ENCODE results near the gene MBD3. TPM values are rescaled to one million over a fixed set of nuclear protein-coding genes. Genes with fewer than 3 reads are reported as not detected.

MBD3 gene
- total and polyA plus RNA-seq, 2 experiments from 2014 or later, result 27.6 to 118 TPM

DNA sequence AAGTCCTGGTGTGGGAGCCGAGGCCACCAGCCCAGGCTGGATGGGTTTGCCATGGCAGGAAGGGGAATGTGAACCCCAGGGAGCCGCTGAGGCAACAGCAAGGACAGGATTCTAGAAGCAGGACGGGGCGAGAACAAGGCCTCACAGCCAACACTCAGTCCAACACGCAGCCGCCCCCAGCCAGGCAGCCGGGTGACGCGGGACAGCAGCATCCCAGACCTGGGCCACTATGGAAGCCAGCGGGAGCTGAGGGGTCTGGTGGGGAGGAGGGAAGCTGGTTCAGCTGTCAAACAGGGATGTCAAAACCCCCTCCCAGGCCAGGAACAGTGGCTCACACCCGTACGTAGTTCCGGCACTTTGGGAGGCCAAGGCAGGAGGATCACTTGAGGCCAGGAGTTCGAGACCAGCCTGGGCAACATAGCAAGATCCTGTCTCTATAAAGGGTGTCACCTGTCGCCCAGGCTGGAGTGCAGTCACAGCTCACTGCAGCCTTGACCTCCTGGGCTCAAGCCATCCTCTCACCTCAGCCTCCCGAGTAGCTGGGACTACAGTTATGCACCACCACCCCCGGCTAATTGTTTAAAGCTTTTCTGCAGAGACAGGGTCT lies 31.3 kb downstream of the MBD3 start (continued):
- TF ChIP-seq, protein P1, sequence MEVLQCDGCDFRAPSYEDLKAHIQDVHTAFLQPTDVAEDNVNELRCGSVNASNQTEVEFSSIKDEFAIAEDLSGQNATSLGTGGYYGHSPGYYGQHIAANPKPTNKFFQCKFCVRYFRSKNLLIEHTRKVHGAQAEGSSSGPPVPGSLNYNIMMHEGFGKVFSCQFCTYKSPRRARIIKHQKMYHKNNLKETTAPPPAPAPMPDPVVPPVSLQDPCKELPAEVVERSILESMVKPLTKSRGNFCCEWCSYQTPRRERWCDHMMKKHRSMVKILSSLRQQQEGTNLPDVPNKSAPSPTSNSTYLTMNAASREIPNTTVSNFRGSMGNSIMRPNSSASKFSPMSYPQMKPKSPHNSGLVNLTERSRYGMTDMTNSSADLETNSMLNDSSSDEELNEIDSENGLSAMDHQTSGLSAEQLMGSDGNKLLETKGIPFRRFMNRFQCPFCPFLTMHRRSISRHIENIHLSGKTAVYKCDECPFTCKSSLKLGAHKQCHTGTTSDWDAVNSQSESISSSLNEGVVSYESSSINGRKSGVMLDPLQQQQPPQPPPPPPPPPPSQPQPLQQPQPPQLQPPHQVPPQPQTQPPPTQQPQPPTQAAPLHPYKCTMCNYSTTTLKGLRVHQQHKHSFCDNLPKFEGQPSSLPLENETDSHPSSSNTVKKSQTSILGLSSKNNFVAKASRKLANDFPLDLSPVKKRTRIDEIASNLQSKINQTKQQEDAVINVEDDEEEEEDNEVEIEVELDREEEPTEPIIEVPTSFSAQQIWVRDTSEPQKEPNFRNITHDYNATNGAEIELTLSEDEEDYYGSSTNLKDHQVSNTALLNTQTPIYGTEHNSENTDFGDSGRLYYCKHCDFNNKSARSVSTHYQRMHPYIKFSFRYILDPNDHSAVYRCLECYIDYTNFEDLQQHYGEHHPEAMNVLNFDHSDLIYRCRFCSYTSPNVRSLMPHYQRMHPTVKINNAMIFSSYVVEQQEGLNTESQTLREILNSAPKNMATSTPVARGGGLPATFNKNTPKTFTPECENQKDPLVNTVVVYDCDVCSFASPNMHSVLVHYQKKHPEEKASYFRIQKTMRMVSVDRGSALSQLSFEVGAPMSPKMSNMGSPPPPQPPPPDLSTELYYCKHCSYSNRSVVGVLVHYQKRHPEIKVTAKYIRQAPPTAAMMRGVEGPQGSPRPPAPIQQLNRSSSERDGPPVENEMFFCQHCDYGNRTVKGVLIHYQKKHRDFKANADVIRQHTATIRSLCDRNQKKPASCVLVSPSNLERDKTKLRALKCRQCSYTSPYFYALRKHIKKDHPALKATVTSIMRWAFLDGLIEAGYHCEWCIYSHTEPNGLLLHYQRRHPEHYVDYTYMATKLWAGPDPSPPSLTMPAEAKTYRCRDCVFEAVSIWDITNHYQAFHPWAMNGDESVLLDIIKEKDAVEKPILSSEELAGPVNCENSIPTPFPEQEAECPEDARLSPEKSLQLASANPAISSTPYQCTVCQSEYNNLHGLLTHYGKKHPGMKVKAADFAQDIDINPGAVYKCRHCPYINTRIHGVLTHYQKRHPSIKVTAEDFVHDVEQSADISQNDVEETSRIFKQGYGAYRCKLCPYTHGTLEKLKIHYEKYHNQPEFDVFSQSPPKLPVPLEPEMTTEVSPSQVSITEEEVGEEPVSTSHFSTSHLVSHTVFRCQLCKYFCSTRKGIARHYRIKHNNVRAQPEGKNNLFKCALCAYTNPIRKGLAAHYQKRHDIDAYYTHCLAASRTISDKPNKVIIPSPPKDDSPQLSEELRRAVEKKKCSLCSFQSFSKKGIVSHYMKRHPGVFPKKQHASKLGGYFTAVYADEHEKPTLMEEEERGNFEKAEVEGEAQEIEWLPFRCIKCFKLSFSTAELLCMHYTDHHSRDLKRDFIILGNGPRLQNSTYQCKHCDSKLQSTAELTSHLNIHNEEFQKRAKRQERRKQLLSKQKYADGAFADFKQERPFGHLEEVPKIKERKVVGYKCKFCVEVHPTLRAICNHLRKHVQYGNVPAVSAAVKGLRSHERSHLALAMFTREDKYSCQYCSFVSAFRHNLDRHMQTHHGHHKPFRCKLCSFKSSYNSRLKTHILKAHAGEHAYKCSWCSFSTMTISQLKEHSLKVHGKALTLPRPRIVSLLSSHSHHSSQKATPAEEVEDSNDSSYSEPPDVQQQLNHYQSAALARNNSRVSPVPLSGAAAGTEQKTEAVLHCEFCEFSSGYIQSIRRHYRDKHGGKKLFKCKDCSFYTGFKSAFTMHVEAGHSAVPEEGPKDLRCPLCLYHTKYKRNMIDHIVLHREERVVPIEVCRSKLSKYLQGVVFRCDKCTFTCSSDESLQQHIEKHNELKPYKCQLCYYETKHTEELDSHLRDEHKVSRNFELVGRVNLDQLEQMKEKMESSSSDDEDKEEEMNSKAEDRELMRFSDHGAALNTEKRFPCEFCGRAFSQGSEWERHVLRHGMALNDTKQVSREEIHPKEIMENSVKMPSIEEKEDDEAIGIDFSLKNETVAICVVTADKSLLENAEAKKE (CRISPR knock-in tag; IDR thresholded peaks at IDR 0.05), result no peak
- no peak for TF ChIP-seq EZH2 (IDR thresholded peaks at IDR 0.05; ENCODE audit: low read depth, unreplicated experiment)
- TF ChIP-seq ZNF331 (CRISPR knock-in tag; IDR thresholded peaks at IDR 0.05; ENCODE audit: low read depth), result no peak
- no peak for TF ChIP-seq POLR2AphosphoS5 (IDR thresholded peaks at IDR 0.05; ENCODE audit: low read depth)
- TF ChIP-seq JUNB (IDR thresholded peaks at IDR 0.05; ENCODE audit: unreplicated experiment), result no peak
- TF ChIP-seq EZH2phosphoT487 (IDR thresholded peaks at IDR 0.05; ENCODE audit: unreplicated experiment), result no peak
- no peak for TF ChIP-seq STAT1 (IDR thresholded peaks at IDR 0.05; ENCODE audit: unreplicated experiment)
- no peak for TF ChIP-seq ZNF114 (CRISPR knock-in tag; IDR thresholded peaks at IDR 0.05)
- TF ChIP-seq CTCF (conservative IDR thresholded peaks at IDR 0.05; ENCODE audit: low read depth in 2 of 2), result no peak
